Lower lobe of right lung (tissue), 2 donors: ENCODE measurements around the gene TRMO. TPM values are rescaled to one million over a fixed set of nuclear protein-coding genes. Genes with fewer than 3 reads are reported as not detected.

Experiments
- ATAC-seq, 2 donors: fragments of 200-7000 bp; cut with Tn5 transposase; one replicate each; pipeline ENCODE4 v1.9.1; 2020 to 2022; ENCODE audit warnings: mild to moderate bottlenecking in 2 of 2, moderate library complexity in 2 of 2
- DNase-seq: peaks from one replicate; pipeline ENCODE4 v3.0.0-alpha.2; 2020
- H3K27ac ChIP-seq: fragments of 200-600 bp; one replicate; pipeline ENCODE4 v1.8.0; 2022
- H3K27me3 ChIP-seq: fragments of 200-600 bp; one replicate; pipeline ENCODE4 v1.8.0; 2022; ENCODE audit warnings: low read depth
- H3K36me3 ChIP-seq: fragments of 200-600 bp; one replicate; pipeline ENCODE4 v1.8.0; 2022; ENCODE audit warnings: mild to moderate bottlenecking
- H3K4me1 ChIP-seq: fragments of 200-600 bp; one replicate; pipeline ENCODE4 v1.8.0; 2022
- H3K4me3 ChIP-seq: fragments of 200-600 bp; one replicate; pipeline ENCODE4 v1.8.0; 2022; ENCODE audit warnings: mild to moderate bottlenecking
- H3K9me3 ChIP-seq: fragments of 200-600 bp; one replicate; pipeline ENCODE4 v1.8.0; 2022
- CTCF ChIP-seq: fragments of 200-600 bp; IDR thresholded peaks from one replicate; pipeline ENCODE4 v1.8.0; 2022; ENCODE audit warnings: antibody characterized with exemption, mild to moderate bottlenecking
- intact Hi-C: fragments of 100-400 bp; cut with DNase I; formaldehyde crosslinking; loops from one replicate; pipeline ENCODE4 v1.11.0; 2022
- total RNA-seq: library from RNA; stranded (reverse); fragmentation: NEBNext Ultra II Directional; extraction: Animal tissue kit (Norgen Biotek cat#: 25700); gene quantifications from one replicate; pipeline ENCODE4 v1.2.1, GENCODE V29; 2021
- donor health status: DM: no; HTN: yes; CAD: no; lungs with severe emphysema.

TRMO gene
- total RNA-seq, 1 donor from 2014 or later, result 18.8 TPM

GRCh38 chr9:97874624-97875023 is 47.7 kb downstream of the TRMO start:
- no peaks in the 10 kb centered on the region for H3K27me3 ChIP-seq
- no peak overlapping the region for H3K4me3 ChIP-seq
- H3K36me3 ChIP-seq, result no peaks in the 10 kb centered on the region
- H3K27ac ChIP-seq, result no peak overlapping the region
- no peak for DNase-seq
- no peaks in the 10 kb centered on the region for H3K9me3 ChIP-seq
- ATAC-seq, result no peak
- peaks cover 10% of the 10 kb centered on the region for H3K4me1 ChIP-seq
- TF ChIP-seq CTCF, result no peak
- intact Hi-C loops, result no loop called here

- intact Hi-C loops, result no loop called here
- no peak for ATAC-seq
- Histone ChIP-seq H3K27ac (no peak overlapping the region), H3K27me3 (peaks cover 6% of the 10 kb centered on the region), H3K4me1 (peaks cover 10% of the 10 kb centered on the region), H3K4me3 (no peak overlapping the region), H3K9me3 (no peaks in the 10 kb centered on the region), H3K36me3 (no peaks in the 10 kb centered on the region)
- no peak for DNase-seq
- no peak for TF ChIP-seq CTCF
These were observed 48.4 kb downstream of the TRMO start for GRCh38 chr9:97873882-97874281.

GRCh38 chr9:97873425-97873824 is 48.9 kb downstream of the TRMO start:
- no peak overlapping the region for H3K4me3 ChIP-seq
- TF ChIP-seq CTCF, result no peak
- H3K36me3 ChIP-seq, result no peaks in the 10 kb centered on the region
- H3K9me3 ChIP-seq, result no peaks in the 10 kb centered on the region
- intact Hi-C loops, result no loop called here
- peaks cover 10% of the 10 kb centered on the region for H3K4me1 ChIP-seq
- H3K27me3 ChIP-seq, result peaks cover 6% of the 10 kb centered on the region
- no peak for ATAC-seq
- H3K27ac ChIP-seq, result no peak overlapping the region
- no peak for DNase-seq

- no peak overlapping the region for H3K27ac ChIP-seq
- no peak for TF ChIP-seq CTCF
- intact Hi-C loops, result no loop called here
- peaks cover 11% of the 10 kb centered on the region for H3K9me3 ChIP-seq
- H3K27me3 ChIP-seq, result peaks cover 12% of the 10 kb centered on the region
- H3K4me1 ChIP-seq, result no peaks in the 10 kb centered on the region
- H3K4me3 ChIP-seq, result no peak overlapping the region
- ATAC-seq, result no peak
- no peaks in the 10 kb centered on the region for H3K36me3 ChIP-seq
- DNase-seq, result no peak
These were observed 53.4 kb downstream of the TRMO start for GRCh38 chr9:97868859-97869258.

- Histone ChIP-seq H3K27ac (no peak overlapping the region), H3K9me3 (peaks cover 11% of the 10 kb centered on the region), H3K4me1 (no peaks in the 10 kb centered on the region), H3K27me3 (peaks cover 15% of the 10 kb centered on the region), H3K4me3 (no peak overlapping the region), H3K36me3 (no peaks in the 10 kb centered on the region)
- intact Hi-C loops, result no loop called here
- DNase-seq (no peak), ATAC-seq (no peak)
- no peak for TF ChIP-seq CTCF
These were observed 55.5 kb downstream of the TRMO start for GRCh38 chr9:97866848-97867247.

- ATAC-seq (no peak), DNase-seq (no peak)
- H3K27ac ChIP-seq, result no peak overlapping the region
- peaks cover 20% of the 10 kb centered on the region for H3K27me3 ChIP-seq
- no peaks in the 10 kb centered on the region for H3K4me1 ChIP-seq
- peaks cover 11% of the 10 kb centered on the region for H3K9me3 ChIP-seq
- intact Hi-C loops, result no loop called here
- H3K4me3 ChIP-seq, result no peak overlapping the region
- no peak for TF ChIP-seq CTCF
- H3K36me3 ChIP-seq, result no peaks in the 10 kb centered on the region
These were observed 56.0 kb downstream of the TRMO start for GRCh38 chr9:97866300-97866699.
